ENCODE results near the gene KCNK2.

KCNK2 gene

GRCh38 chr1:215095524-215095923 lies 13.0 kb downstream of the KCNK2 start:
- Mint-ChIP-seq H3K4me1 (no peaks in the 10 kb centered on the region), H3K36me3 (ENCODE audit: low read depth) (no peaks in the 10 kb centered on the region), H3K27me3 (ENCODE audit: low read depth, poor library complexity) (peaks cover 16% of the 10 kb centered on the region), H3K4me3 (no peak overlapping the region), H3K9me3 (no peaks in the 10 kb centered on the region), H3K27ac (no peak overlapping the region)
- no peak for DNase-seq
- TF ChIP-seq, protein P1, sequence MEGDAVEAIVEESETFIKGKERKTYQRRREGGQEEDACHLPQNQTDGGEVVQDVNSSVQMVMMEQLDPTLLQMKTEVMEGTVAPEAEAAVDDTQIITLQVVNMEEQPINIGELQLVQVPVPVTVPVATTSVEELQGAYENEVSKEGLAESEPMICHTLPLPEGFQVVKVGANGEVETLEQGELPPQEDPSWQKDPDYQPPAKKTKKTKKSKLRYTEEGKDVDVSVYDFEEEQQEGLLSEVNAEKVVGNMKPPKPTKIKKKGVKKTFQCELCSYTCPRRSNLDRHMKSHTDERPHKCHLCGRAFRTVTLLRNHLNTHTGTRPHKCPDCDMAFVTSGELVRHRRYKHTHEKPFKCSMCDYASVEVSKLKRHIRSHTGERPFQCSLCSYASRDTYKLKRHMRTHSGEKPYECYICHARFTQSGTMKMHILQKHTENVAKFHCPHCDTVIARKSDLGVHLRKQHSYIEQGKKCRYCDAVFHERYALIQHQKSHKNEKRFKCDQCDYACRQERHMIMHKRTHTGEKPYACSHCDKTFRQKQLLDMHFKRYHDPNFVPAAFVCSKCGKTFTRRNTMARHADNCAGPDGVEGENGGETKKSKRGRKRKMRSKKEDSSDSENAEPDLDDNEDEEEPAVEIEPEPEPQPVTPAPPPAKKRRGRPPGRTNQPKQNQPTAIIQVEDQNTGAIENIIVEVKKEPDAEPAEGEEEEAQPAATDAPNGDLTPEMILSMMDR (IDR thresholded peaks at IDR 0.05), result no peak

- H3K36me3 Mint-ChIP-seq (ENCODE audit: low read depth), result no peaks in the 10 kb centered on the region
- peaks cover 6% of the 10 kb centered on the region for H3K27me3 Mint-ChIP-seq (ENCODE audit: low read depth, poor library complexity)
These were observed 19.0 kb downstream of the KCNK2 start for GRCh38 chr1:215101511-215101910.

DNA sequence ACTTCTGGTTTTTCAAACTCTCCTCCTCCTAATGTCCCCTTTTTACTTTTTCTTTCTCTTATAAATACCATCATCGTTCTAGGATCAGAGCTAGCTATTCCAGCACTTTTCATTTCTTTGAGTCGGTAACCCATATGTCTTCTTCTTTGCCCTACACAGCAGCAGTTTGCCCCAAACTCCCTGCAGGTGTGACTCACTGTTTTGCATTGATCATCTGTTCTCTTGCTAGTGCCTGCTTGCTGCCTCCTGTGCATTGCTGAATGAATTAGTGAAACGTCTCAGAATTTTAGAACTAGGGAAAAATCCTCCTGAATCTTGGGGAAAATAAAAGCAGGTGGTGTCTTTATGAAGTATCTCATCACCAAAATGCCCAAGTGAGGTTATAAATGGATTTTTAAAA lies 21.7 kb downstream of the KCNK2 start:
- Mint-ChIP-seq H3K36me3 (ENCODE audit: low read depth) (no peaks in the 10 kb centered on the region), H3K4me3 (no peak overlapping the region), H3K27ac (no peak overlapping the region), H3K27me3 (ENCODE audit: low read depth, poor library complexity) (peaks cover 6% of the 10 kb centered on the region), H3K9me3 (peaks cover 20% of the 10 kb centered on the region), H3K4me1 (no peaks in the 10 kb centered on the region)
- TF ChIP-seq, protein P1 (IDR thresholded peaks at IDR 0.05), result no peak
- DNase-seq, result no peak

More at GRCh38 chr1:215101511-215101910, 19.0 kb downstream of the KCNK2 start:
- H3K27ac Mint-ChIP-seq, result no peak overlapping the region
- no peak for DNase-seq
- TF ChIP-seq, protein P1 (IDR thresholded peaks at IDR 0.05), result no peak
- no peak overlapping the region for H3K4me3 Mint-ChIP-seq
- H3K9me3 Mint-ChIP-seq, result peaks cover 4% of the 10 kb centered on the region
- no peaks in the 10 kb centered on the region for H3K4me1 Mint-ChIP-seq

DNA sequence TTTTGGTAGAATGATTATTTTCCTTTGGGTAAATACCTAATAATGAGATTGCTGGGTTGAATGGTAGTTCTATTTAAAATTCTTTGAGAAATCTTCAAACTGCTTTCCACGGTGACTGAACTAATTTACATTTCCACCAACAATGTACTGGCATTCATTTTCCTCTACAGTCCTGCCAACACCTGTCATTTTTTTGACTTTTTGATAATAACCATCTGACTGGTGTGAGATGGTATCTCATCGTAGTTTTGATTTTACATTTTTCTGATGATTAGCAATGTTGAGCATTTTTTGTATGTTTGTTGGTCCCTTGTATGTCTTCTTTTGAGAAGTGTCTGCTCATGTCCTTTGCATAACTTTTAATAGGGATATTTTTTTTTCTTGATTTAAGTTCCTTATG lies 23.5 kb downstream of the KCNK2 start:
- H3K9me3 Mint-ChIP-seq, result peaks cover 20% of the 10 kb centered on the region
- H3K4me1 Mint-ChIP-seq, result no peaks in the 10 kb centered on the region
- no peak overlapping the region for H3K27ac Mint-ChIP-seq
- no peak overlapping the region for H3K4me3 Mint-ChIP-seq
- TF ChIP-seq, protein P1 (IDR thresholded peaks at IDR 0.05), result no peak
- no peaks in the 10 kb centered on the region for H3K36me3 Mint-ChIP-seq (ENCODE audit: low read depth)
- no peak for DNase-seq
- peaks cover 6% of the 10 kb centered on the region for H3K27me3 Mint-ChIP-seq (ENCODE audit: low read depth, poor library complexity)

DNA sequence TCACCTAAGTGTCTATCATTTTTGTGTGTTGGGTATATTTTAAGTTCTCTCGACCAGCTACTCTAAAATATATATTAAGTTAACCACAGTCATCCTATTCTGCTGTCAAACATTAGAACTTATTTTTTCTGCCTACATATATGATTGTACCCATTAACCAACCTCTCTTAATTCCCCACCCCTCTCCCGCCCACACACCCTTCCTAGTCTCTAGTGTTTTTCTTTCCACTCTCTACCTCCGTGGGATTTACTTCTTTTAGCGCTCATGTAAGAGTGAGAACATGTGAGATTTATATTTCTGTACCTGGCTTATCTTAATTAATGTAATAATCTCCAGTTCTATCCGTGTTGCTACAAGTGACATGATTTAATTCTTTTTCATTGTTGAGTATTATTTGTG lies 26.6 kb downstream of the KCNK2 start:
- no peaks in the 10 kb centered on the region for H3K36me3 Mint-ChIP-seq (ENCODE audit: low read depth)
- H3K27ac Mint-ChIP-seq, result no peak overlapping the region
- H3K27me3 Mint-ChIP-seq (ENCODE audit: low read depth, poor library complexity), result peaks cover 3% of the 10 kb centered on the region
- H3K4me3 Mint-ChIP-seq, result no peak overlapping the region
- H3K4me1 Mint-ChIP-seq, result no peaks in the 10 kb centered on the region
- TF ChIP-seq, protein P1 (IDR thresholded peaks at IDR 0.05), result no peak
- H3K9me3 Mint-ChIP-seq, result peaks cover 20% of the 10 kb centered on the region
- no peak for DNase-seq

DNA sequence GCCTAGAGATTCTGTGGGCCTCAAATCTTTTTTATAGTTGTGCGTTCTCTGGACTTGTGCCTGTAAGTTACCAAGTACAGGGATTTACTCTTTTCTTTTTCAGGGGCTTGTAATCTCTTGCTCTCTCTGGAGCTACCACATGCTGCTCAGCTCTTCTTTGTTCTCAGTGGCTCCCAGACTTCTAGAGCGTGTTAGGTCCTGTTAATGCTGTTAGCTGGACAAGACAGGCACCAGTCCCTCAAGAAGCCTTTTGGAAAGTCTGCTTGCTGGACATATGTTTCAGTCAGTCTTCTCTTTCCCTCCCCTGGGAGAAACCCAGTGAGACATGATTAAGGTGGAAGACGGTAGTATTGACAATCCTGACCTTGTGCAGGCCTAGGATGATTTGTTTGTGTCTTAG lies 29.4 kb downstream of the KCNK2 start:
- Mint-ChIP-seq H3K27me3 (ENCODE audit: low read depth, poor library complexity) (peaks cover 3% of the 10 kb centered on the region), H3K4me3 (no peak overlapping the region), H3K27ac (no peak overlapping the region), H3K9me3 (peaks cover 13% of the 10 kb centered on the region), H3K4me1 (no peaks in the 10 kb centered on the region), H3K36me3 (ENCODE audit: low read depth) (no peaks in the 10 kb centered on the region)
- TF ChIP-seq, protein P1 (IDR thresholded peaks at IDR 0.05), result no peak
- DNase-seq, result no peak

Measured in nephron progenitor cell (in vitro differentiated cells).